Measurements from ENCODE around the gene ME3.
A peak's percentile ranks its signal among the peaks of the same experiment; 100 is the strongest.
"Not testable (repeated sequence)": the region's sequence is repeated elsewhere in the genome, so short reads cannot be mapped to it uniquely, and the experiment has no call there.

ME3 gene

DNA sequence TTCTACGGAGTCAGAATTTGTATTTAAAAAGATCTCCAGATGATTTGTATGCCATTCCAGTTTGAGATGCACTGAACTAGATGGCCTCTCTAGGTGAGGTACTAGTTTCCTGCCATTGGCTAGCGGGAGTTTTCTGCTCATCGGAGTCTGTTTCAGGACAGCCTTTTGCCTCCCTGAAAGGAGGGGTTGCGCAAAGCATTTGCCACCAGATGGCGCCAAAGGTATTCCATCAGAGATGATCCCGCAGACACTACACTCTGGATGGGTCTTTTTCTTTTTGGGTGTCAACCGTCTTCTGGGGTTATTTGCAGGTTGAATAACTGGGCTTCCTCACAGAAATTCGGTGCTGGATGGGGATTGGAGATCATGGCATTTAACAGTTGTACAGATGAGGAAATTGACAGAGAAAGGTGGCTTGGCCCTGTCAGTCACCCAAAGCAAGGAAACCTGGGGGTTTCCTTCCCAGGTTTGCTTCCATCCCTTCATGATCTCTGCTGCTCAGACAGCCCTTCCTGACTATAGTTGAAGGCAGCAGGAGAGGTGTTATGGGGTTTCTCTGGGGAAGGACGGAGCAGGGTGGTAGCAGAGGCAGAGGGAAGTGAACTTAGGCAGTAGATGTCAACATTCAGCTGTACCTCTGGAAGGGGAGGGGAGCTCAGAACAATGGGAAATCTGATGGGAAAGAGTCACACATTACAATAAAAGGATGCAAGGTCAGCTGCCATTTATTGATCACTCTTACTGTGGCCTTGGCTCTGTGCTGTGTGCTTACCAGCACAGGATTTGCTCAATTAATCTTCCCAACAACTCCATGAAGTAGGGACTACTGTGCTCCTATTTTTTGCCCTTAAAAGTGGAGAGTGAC is 216.1 kb downstream of the ME3 start:
- peak; percentile 58 for DNase-seq

- DNase-seq: peak; percentile 39
Observed at GRCh38 chr11:86453290-86454030, 219.0 kb downstream of the ME3 start.

DNA sequence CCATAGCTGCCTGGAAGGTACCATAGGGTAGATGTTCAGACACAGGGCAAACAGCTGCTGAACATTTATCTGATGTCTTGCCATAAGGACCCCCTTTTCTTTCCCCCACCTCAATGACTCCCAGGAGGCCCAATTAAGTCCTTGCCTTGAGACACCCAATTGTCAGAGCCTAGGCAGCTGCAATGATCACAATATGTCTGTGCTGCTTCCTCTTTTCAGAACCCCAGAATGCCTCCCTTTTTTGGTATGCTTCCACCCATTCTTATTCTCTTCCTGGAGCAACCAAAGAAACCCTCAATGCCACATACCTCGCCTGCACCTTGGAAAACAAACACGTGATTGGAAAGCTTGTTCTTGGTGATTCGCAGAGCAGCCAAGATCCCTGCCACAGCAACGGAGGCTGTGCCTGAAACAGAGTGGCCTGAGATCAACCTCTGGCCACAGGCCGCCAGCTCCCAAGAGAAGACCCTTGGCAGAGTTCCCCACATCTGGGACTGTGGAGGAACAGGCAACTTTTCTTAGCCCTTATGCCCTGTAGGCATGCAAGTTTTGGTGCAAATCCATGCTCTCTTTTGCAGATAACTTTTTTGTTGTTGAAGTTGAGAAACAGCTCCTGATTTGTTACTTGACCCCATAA is 222.3 kb downstream of the ME3 start:
- DNase-seq: peak; percentile 63

- DNase-seq: peak; percentile 52
Observed at GRCh38 chr11:86447763-86448480, 224.5 kb downstream of the ME3 start.

- no peak for DNase-seq
Observed at GRCh38 chr11:86446924-86447285, 225.5 kb downstream of the ME3 start.

- no peak for DNase-seq
Observed at GRCh38 chr11:86446163-86446923, 226.1 kb downstream of the ME3 start.

GRCh38 chr11:86444981-86445380 is 227.4 kb downstream of the ME3 start:
- no peak for DNase-seq

GRCh38 chr11:86443415-86443814 is 229.0 kb downstream of the ME3 start:
- no peak for DNase-seq

- no peak for DNase-seq
Observed at GRCh38 chr11:86442827-86443226, 229.6 kb downstream of the ME3 start.

GRCh38 chr11:86442420-86442819 is 230.0 kb downstream of the ME3 start:
- no peak for DNase-seq

GRCh38 chr11:86440843-86441242 is 231.6 kb downstream of the ME3 start:
- no peak for DNase-seq

- no peak for DNase-seq
Observed at GRCh38 chr11:86440305-86440716, 232.1 kb downstream of the ME3 start.

DNA sequence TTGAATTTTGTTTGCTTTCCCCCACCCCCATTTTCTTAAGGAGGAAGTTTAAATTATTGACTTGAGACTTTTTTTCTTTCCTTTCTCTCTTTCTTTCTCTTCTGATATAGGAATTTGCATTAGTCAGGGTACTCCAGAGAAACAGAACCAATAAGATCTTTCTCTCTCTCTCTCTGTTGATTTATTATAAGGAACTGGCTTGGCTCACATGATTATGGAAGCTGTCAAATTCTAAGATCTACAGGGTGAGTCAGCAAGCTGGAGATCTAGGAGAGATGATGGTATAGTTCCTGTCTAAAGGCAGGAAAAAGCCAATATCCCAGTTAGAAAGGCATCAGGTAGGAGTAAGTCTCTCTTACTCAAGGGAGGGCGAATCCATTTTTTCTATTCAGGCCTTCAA is 233.7 kb downstream of the ME3 start:
- peak; percentile 58 for DNase-seq

GRCh38 chr11:86435711-86436110 is 236.7 kb downstream of the ME3 start:
- no peak for DNase-seq

- not testable (repeated sequence) for DNase-seq
Observed at GRCh38 chr11:86433361-86434095, 238.9 kb downstream of the ME3 start.

GRCh38 chr11:86431258-86431657 is 241.2 kb downstream of the ME3 start:
- DNase-seq: no peak

GRCh38 chr11:86427441-86427840 is 245.0 kb downstream of the ME3 start:
- no peak for DNase-seq

GRCh38 chr11:86423488-86423887 is 248.9 kb downstream of the ME3 start:
- not testable (repeated sequence) for DNase-seq

GRCh38 chr11:86422371-86422770 is 250.0 kb downstream of the ME3 start:
- no peak for DNase-seq

GRCh38 chr11:86421946-86422345 is 250.5 kb downstream of the ME3 start:
- peak; percentile 41 for DNase-seq

GRCh38 chr11:86418917-86419316 is 253.5 kb downstream of the ME3 start:
- DNase-seq: no peak

DNA sequence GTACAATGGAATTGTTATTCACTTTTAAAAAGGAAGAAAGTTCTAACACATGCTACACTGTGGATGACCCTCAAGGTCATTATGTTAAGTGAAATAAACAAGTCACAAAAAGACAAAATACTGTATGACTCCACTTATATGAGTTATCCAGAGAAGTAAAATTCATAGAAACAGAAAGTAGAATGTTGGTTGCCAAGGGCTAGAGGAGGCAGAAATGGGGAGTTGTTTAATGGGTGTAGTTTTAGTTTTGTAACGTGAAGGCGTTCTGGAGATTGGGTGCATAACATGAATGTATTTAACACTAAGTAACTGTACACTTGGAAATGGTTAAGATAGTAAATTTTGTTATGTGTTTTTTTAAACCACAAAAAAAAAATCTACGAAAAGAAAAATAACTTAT is 253.9 kb downstream of the ME3 start:
- no peak for DNase-seq

Data from MV-4-11 (cell line).